Hepatocyte (in vitro differentiated cells): ENCODE results near the gene ZNF574.

Experiments used
- CTCF ChIP-seq: fragments of 200-600 bp; sonication (generic); IDR thresholded peaks from 2 replicates; pipeline ENCODE4 v1.5.1; 2016; ENCODE audit warnings: antibody characterized with exemption, mild to moderate bottlenecking; ENCODE audit not compliant: poor library complexity
- EZH2 ChIP-seq: fragments of 200-600 bp; sonication (generic); IDR thresholded peaks from 2 replicates; pipeline ENCODE4 v1.6.1; 2016; ENCODE audit warnings: antibody characterized with exemption, mild to moderate bottlenecking, borderline replicate concordance
- EZH2phosphoT487 ChIP-seq: fragments of 200-600 bp; sonication (generic); IDR thresholded peaks from one replicate; pipeline ENCODE4 v1.6.1; 2018; ENCODE audit warnings: antibody characterized with exemption, mild to moderate bottlenecking, low read depth, moderate library complexity; ENCODE audit not compliant: unreplicated experiment, severe bottlenecking

DNA sequence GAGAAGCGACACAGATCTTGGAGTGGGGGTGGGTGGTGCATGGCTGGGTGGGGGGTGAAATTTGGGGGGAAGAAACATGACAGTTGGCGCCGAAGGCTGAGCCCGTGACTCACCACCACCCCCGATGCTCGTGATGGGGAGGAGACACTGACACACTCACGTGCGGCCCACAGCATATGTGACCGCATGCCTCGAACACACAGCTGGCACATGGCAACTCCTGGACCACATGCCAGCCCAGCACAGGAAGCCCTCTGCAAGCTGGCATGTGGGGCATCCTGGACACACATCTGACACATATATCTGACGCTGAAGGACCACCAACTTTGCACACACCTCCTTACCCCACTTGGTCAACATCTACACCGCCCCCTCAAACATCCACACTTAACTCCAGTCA lies 4.7 kb upstream of the ZNF574 start:
- TF ChIP-seq EZH2phosphoT487 (no peak), EZH2 (no peak), CTCF (no peak)
